HCT116 (cell line): ENCODE results near the gene PDSS1.

Source experiments
- ATF3 ChIP-seq: IDR thresholded peaks from 2 replicates; pipeline ENCODE4 v1.6.1; 2012
- CEBPB ChIP-seq: IDR thresholded peaks from 2 replicates; pipeline ENCODE4 v1.6.1; 2012; ENCODE audit warnings: low read depth
- CTCF ChIP-seq, 3 experiments: fragments of 200-600 bp in 1 of 3; sonication (generic) in 1 of 3; IDR thresholded peaks in 2 of 3; conservative IDR thresholded peaks in 1 of 3; 2 replicates each; pipeline ENCODE4 v1.5.1; 2012 to 2017; ENCODE audit warnings: low read depth in 2 of 3, low read length in 2 of 3, antibody characterized with exemption in 1 of 3, borderline replicate concordance in 1 of 3, control low read depth in 1 of 3, mild to moderate bottlenecking in 1 of 3, mixed read lengths in 1 of 3, mixed run types in 1 of 3, moderate library complexity in 1 of 3; ENCODE audit not compliant: insufficient read depth in 1 of 3
- EZH2 ChIP-seq: fragments of 200-600 bp; sonication (generic); IDR thresholded peaks from 2 replicates; pipeline ENCODE4 v1.6.1; 2017; ENCODE audit warnings: antibody characterized with exemption, mixed run types
- JUND ChIP-seq: IDR thresholded peaks from 2 replicates; pipeline ENCODE4 v1.6.1; 2012
- MAX ChIP-seq: IDR thresholded peaks from 2 replicates; pipeline ENCODE4 v1.6.1; 2012
- POLR2A ChIP-seq: IDR thresholded peaks from 2 replicates; pipeline ENCODE4 v1.7.0; 2011; ENCODE audit warnings: borderline replicate concordance; ENCODE audit not compliant: insufficient read depth, insufficient read length; ENCODE audit errors: extremely low read depth
- POLR2AphosphoS5 ChIP-seq: IDR thresholded peaks from 2 replicates; pipeline ENCODE4 v1.6.1; 2011; ENCODE audit warnings: mild to moderate bottlenecking, low read depth, low read length, moderate library complexity
- RAD21 ChIP-seq: IDR thresholded peaks from 2 replicates; pipeline ENCODE4 v1.6.1; 2012; ENCODE audit warnings: low read depth, mild to moderate bottlenecking
- REST ChIP-seq: IDR thresholded peaks from 2 replicates; pipeline ENCODE4 v1.6.1; 2012; ENCODE audit warnings: low read depth
- ZNF274 ChIP-seq: fragments of 200-500 bp; sonication (Bioruptor generic); IDR thresholded peaks from 2 replicates; pipeline ENCODE4 v1.6.1; 2014; ENCODE audit warnings: mild to moderate bottlenecking, low read depth, low read length, inconsistent platforms

GRCh38 chr10:26721561-26721960 lies 24.1 kb downstream of the PDSS1 start:
- TF ChIP-seq JUND (no peak), POLR2AphosphoS5 (no peak), CTCF (IDR thresholded peaks at IDR 0.05 in 2 of 3, conservative IDR thresholded peaks at IDR 0.05 in 1 of 3; ENCODE audit: borderline replicate concordance in 1 of 3, insufficient read depth in 1 of 3, low read depth in 2 of 3, low read length in 2 of 3) (no peak), EZH2 (no peak), POLR2A (no peak), REST (no peak), MAX (no peak), ATF3 (no peak), ZNF274 (no peak), CEBPB (no peak), RAD21 (no peak)
